ENCODE results near the gene LMO1. TPM values are rescaled to one million over a fixed set of nuclear protein-coding genes. Genes with fewer than 3 reads are reported as not detected.

Gene LMO1
- total RNA-seq, 4 donors from 2014 or later, result 0.50 TPM; not detected in 3

GRCh38 chr11:8232414-8232813, 31.3 kb downstream of the LMO1 start:
- 88% methylated on average over 5 of the region's 5 CpGs for WGBS

DNA sequence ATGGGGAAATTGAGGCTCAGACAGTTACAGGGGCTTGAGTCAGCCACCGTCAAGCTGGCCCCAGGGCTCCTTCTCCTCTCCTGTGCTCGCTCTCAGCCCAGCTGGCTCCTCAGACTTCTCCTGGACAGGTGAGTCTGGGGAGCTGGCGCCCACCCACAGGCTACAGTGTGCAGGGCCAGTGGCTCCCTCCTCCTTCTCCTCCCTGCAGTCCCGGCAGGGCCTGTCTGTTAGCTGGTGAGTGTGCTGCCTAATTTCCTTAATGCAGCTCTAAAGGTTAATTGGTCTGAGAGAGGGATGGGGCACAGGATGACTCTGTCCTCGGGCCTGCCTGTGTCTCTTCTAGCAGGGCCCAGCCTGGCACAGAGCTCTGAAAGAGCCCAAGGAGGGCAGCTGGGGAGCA, 31.7 kb downstream of the LMO1 start:
- Histone ChIP-seq H3K9me3 (no peaks in the 10 kb centered on the region), H3K4me3 (no peak overlapping the region), H3K4me1 (peaks cover 7 to 27% (median 16%) of the 10 kb centered on the region in 4 donors), H3K27ac (replicated peaks in 1 of 4) (no peak overlapping the region), H3K36me3 (no peaks in the 10 kb centered on the region), H3K27me3 (no peaks in the 10 kb centered on the region)
- intact Hi-C loops (cut with DNase I), result no loop called here
- WGBS, result 74% methylated on average over 3 of the region's 5 CpGs
- TF ChIP-seq EP300 (IDR thresholded peaks at IDR 0.05) (no peak), POLR2A (IDR thresholded peaks at IDR 0.05; ENCODE audit: low read depth) (no peak), CTCF (IDR thresholded peaks at IDR 0.05) (no peak), POLR2AphosphoS5 (IDR thresholded peaks at IDR 0.05) (no peak)
- DNase-seq (ENCODE audit: extremely low spot score), result no peak

More at GRCh38 chr11:8232414-8232813, 31.3 kb downstream of the LMO1 start:
- TF ChIP-seq POLR2AphosphoS5 (IDR thresholded peaks at IDR 0.05) (no peak), CTCF (IDR thresholded peaks at IDR 0.05) (no peak), EP300 (IDR thresholded peaks at IDR 0.05) (no peak), POLR2A (IDR thresholded peaks at IDR 0.05; ENCODE audit: low read depth) (no peak)
- no peak overlapping the region for H3K27ac ChIP-seq (replicated peaks in 1 of 4)
- no peaks in the 10 kb centered on the region for H3K9me3 ChIP-seq
- no peaks in the 10 kb centered on the region for H3K36me3 ChIP-seq
- intact Hi-C loops (cut with DNase I), result no loop called here
- DNase-seq (ENCODE audit: extremely low spot score), result no peak
- H3K4me3 ChIP-seq, result no peak overlapping the region
- H3K27me3 ChIP-seq, result no peaks in the 10 kb centered on the region
- H3K4me1 ChIP-seq, result peaks cover 7 to 27% (median 16%) of the 10 kb centered on the region in 4 donors

- WGBS, result 89% methylated on average over 14 of the region's 21 CpGs
- Histone ChIP-seq H3K27me3 (no peaks in the 10 kb centered on the region), H3K4me1 (peaks cover 7 to 27% (median 16%) of the 10 kb centered on the region in 4 donors), H3K27ac (replicated peaks in 1 of 4) (no peak overlapping the region), H3K9me3 (no peaks in the 10 kb centered on the region), H3K36me3 (no peaks in the 10 kb centered on the region), H3K4me3 (no peak overlapping the region)
- TF ChIP-seq EP300 (IDR thresholded peaks at IDR 0.05) (no peak), CTCF (IDR thresholded peaks at IDR 0.05) (no peak), POLR2AphosphoS5 (IDR thresholded peaks at IDR 0.05) (no peak), POLR2A (IDR thresholded peaks at IDR 0.05; ENCODE audit: low read depth) (no peak)
- intact Hi-C loops (cut with DNase I), result no loop called here
- DNase-seq (ENCODE audit: extremely low spot score), result no peak
Observed at GRCh38 chr11:8230921-8231847, 32.5 kb downstream of the LMO1 start.

DNA sequence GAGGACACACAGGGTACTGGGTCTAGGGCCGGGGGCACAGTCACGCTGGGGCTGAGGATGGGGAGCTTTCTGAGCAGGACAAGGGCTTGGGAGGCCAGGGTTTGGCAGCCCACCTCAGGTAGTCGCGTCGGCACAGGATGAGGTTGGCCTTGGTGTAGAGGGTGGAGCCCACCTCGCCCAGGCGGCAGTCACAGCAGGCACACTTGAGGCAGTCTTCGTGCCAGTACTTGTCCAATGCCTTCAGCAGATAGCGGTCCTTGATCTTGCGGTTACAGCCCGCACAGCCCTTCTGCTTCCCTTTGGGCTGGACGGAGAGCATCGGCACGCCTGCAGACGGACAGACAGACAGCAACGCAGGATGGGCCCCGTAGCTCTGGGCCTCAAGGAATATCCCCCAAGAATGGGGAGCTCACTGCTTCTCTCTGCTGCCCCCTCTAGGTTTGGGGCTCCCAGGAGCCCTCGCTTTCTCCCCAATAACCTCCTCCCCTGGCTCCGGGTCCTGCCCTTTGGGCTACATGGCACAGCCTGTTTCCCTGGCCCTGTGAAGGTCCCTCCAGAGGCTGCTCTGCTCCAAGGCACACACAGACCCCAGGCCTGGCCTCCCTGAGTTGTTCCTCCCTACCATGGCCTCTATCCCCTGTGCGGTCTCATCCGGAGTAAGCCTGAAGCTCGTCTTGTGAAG, 33.4 kb downstream of the LMO1 start:
- H3K27ac ChIP-seq (replicated peaks in 1 of 4), result no peak overlapping the region
- TF ChIP-seq EP300 (IDR thresholded peaks at IDR 0.05), result no peak
- no peak for TF ChIP-seq POLR2AphosphoS5 (IDR thresholded peaks at IDR 0.05)
- no peak for TF ChIP-seq CTCF (IDR thresholded peaks at IDR 0.05)
- TF ChIP-seq POLR2A (IDR thresholded peaks at IDR 0.05; ENCODE audit: low read depth), result no peak

More for the DNA sequence above, 33.4 kb downstream of the LMO1 start:
- no peak overlapping the region for H3K4me3 ChIP-seq
- no peaks in the 10 kb centered on the region for H3K9me3 ChIP-seq
- H3K27me3 ChIP-seq, result no peaks in the 10 kb centered on the region
- intact Hi-C loops (cut with DNase I), result no loop called here
- peaks cover 7 to 33% (median 22%) of the 10 kb centered on the region in 4 donors for H3K4me1 ChIP-seq
- DNase-seq (ENCODE audit: extremely low spot score), result no peak
- no peaks in the 10 kb centered on the region for H3K36me3 ChIP-seq
- 96% methylated on average over 15 of the region's 22 CpGs for WGBS

Measured in esophagus muscularis mucosa (tissue), 4 donors.